ENCODE data around the gene AHCY.
"Not testable (repeated sequence)": the region's sequence is repeated elsewhere in the genome, so short reads cannot be mapped to it uniquely, and the experiment has no call there.

Gene AHCY

GRCh38 chr20:34254979-34255378, 48.2 kb downstream of the AHCY start:
- DNase-seq (ENCODE audit: low spot score) = no peak

GRCh38 chr20:34252431-34253086, 50.6 kb downstream of the AHCY start:
- not testable (repeated sequence) for DNase-seq (ENCODE audit: low spot score)

- DNase-seq (ENCODE audit: low spot score) = no peak
These were observed 51.5 kb downstream of the AHCY start for GRCh38 chr20:34251619-34252018.

- DNase-seq (ENCODE audit: low spot score) = no peak
These were observed 53.1 kb downstream of the AHCY start for GRCh38 chr20:34250005-34250404.

GRCh38 chr20:34249291-34249690, 53.9 kb downstream of the AHCY start:
- DNase-seq (ENCODE audit: low spot score) = no peak

GRCh38 chr20:34246126-34246626, 57.0 kb downstream of the AHCY start:
- DNase-seq (ENCODE audit: low spot score) = no peak

- DNase-seq (ENCODE audit: low spot score) = no peak
These were observed 59.8 kb downstream of the AHCY start for GRCh38 chr20:34243377-34243776.

GRCh38 chr20:34242879-34243278, 60.3 kb downstream of the AHCY start:
- DNase-seq (ENCODE audit: low spot score) = no peak

GRCh38 chr20:34242015-34242414, 61.1 kb downstream of the AHCY start:
- not testable (repeated sequence) for DNase-seq (ENCODE audit: low spot score)

- DNase-seq (ENCODE audit: low spot score) = peak; percentile 3
These were observed 62.2 kb downstream of the AHCY start, which contains the start of gene ASIP for GRCh38 chr20:34240693-34241615. Gene ASIP (plus strand): TSS chr20:34241423. CDS start chr20:34260375, 18,952 bp downstream.

GRCh38 chr20:34240121-34240520, 63.0 kb downstream of the AHCY start:
- DNase-seq (ENCODE audit: low spot score) = no peak

GRCh38 chr20:34237942-34238341, 65.2 kb downstream of the AHCY start:
- no peak for DNase-seq (ENCODE audit: low spot score)

GRCh38 chr20:34235875-34236274, 67.3 kb downstream of the AHCY start:
- no peak for DNase-seq (ENCODE audit: low spot score)

- DNase-seq (ENCODE audit: low spot score) = no peak
These were observed 69.5 kb downstream of the AHCY start for GRCh38 chr20:34233687-34234086.

GRCh38 chr20:34232494-34233087, 70.6 kb downstream of the AHCY start:
- no peak for DNase-seq (ENCODE audit: low spot score)

- no peak for DNase-seq (ENCODE audit: low spot score)
These were observed 71.5 kb downstream of the AHCY start for GRCh38 chr20:34231634-34232033.
